ENCODE results near the gene TMEM132D.
"Not testable (repeated sequence)": the region's sequence is repeated elsewhere in the genome, so short reads cannot be mapped to it uniquely, and the experiment has no call there.

TMEM132D gene

DNA sequence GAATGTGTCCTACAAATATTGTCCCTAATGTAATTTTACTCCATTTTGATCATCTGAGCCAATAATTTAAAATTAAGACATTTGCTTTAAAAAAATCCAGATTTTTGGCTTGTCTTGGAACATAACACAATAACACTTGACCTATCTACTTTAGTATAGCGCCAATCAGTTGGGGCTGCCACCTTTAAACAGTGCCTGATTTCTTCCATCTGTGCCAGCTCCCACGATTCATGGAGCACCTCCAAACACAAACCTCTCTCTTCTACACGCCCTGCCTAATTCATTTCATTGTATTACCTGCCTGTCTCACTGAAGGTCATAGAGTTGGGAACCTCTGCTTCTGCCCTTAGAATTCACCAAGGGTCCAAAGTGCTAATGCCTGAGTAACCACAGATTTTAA lies 352.4 kb downstream of the TMEM132D start:
- H3K36me3 Mint-ChIP-seq = no peaks in the 10 kb centered on the region
- no peak overlapping the region for H3K27ac Mint-ChIP-seq
- H3K27me3 Mint-ChIP-seq = peaks cover 8% of the 10 kb centered on the region
- no peak overlapping the region for H3K4me3 Mint-ChIP-seq
- H3K4me1 Mint-ChIP-seq = no peaks in the 10 kb centered on the region
- peaks cover 12% of the 10 kb centered on the region for H3K9me3 Mint-ChIP-seq
- ATAC-seq = no peak

DNA sequence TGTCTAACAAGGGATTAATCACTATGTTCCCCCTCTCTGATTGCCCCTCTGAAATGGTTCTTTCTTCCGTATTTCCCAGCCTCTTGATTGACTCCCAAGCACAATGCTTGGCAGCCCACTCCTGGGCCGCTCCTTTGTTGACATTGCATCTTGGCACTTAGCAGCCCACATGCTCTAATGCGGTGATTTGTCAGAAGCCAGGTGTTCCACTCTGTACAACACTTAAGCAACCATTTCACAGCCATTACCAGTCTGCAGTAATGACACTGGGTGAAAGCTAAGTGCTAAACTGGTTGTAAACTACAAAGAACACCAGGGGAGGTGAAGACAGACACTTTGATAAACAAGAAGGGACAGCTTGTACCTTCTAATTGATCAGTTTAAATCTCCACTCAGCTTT lies 353.5 kb downstream of the TMEM132D start:
- no peak for ATAC-seq
- Mint-ChIP-seq H3K4me3 (no peak overlapping the region), H3K27ac (no peak overlapping the region), H3K27me3 (peaks cover 8% of the 10 kb centered on the region), H3K4me1 (no peaks in the 10 kb centered on the region), H3K9me3 (peaks cover 12% of the 10 kb centered on the region), H3K36me3 (no peaks in the 10 kb centered on the region)

DNA sequence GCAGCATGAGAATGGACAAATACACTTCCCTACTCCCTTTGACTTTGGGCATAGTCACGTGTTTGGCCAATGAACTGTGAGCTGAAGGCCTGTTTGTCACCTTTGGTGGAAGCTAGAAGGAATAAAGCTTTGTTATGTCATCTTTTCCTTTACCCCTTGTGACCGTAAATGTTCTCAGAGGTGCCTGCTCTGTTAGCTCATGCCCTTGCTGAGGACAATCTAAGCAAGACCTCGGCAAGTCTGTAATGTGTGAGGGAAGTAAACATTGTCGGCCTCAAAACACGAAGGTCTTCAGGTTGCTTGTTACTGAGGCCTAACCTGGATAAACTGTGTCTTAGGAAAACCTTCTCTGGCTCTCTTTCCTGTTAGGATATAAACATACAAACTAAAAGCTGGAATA lies 354.2 kb downstream of the TMEM132D start:
- H3K27ac Mint-ChIP-seq = no peak overlapping the region
- H3K36me3 Mint-ChIP-seq = no peaks in the 10 kb centered on the region
- no peak overlapping the region for H3K4me3 Mint-ChIP-seq
- peaks cover 8% of the 10 kb centered on the region for H3K27me3 Mint-ChIP-seq
- no peak for ATAC-seq
- no peaks in the 10 kb centered on the region for H3K4me1 Mint-ChIP-seq
- peaks cover 12% of the 10 kb centered on the region for H3K9me3 Mint-ChIP-seq

DNA sequence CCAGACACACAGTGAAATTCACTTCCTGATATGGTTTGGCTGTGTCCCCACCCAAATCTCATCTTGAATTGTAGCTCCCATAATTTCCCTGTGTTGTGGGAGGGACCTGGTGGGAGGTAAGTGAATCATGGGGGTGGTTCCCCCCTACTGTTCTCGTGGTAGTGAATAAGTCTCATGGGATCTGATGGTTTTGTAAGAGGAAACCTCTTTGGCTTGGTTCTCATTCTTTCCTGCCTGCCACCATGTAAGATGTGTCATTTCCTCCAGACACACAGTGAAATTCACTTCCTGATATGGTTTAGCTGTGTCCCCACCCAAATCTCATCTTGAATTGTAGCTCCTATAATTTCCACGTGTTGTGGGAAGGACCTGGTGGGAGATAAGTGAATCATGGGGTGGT lies 354.8 kb downstream of the TMEM132D start:
- not testable (repeated sequence) for H3K4me1 Mint-ChIP-seq, H3K27me3 Mint-ChIP-seq, H3K4me3 Mint-ChIP-seq, H3K36me3 Mint-ChIP-seq, H3K27ac Mint-ChIP-seq, ATAC-seq
- H3K9me3 Mint-ChIP-seq = peaks cover 12% of the 10 kb centered on the region

DNA sequence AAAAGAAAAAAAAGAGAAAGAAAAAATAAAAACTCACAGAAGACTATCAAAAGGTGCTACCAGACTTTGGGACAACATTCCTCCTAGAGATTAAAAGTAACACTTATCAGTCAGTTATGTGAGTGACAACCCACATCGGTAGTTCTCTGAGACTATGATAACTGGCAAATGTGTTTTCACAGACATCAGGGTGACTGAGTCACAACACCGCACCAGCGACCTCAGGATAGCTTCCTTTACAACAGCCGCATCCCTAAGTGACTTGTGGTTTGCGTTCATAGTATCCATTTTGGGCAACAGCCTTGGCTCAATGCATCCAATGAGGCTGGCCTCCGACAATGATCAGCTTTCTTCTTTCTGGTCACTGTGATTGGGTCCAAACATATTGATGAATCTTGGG lies 359.1 kb downstream of the TMEM132D start:
- H3K27ac Mint-ChIP-seq = no peak overlapping the region
- no peak overlapping the region for H3K4me3 Mint-ChIP-seq
- ATAC-seq = no peak
- no peaks in the 10 kb centered on the region for H3K27me3 Mint-ChIP-seq
- H3K9me3 Mint-ChIP-seq = peaks cover 4% of the 10 kb centered on the region
- H3K4me1 Mint-ChIP-seq = no peaks in the 10 kb centered on the region
- no peaks in the 10 kb centered on the region for H3K36me3 Mint-ChIP-seq

DNA sequence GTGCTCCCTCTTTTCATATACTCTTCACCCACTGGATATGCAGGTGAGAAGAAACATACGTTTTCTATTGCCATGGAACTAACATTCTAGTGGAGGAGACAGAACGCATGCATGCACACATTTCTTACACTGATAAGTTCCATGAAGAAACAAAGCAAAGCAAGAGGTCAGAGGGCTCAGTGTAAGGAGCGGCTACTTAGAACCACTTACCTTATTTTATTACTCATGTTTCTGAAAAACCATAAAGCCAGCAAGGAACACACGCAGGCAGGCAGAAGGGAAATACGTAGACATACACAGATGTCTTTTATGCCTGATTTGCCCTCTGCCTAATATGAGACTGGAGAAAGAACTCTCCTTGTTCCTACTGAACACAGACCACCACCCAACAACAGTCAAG lies 362.9 kb downstream of the TMEM132D start:
- no peak overlapping the region for H3K4me3 Mint-ChIP-seq
- H3K36me3 Mint-ChIP-seq = no peaks in the 10 kb centered on the region
- H3K4me1 Mint-ChIP-seq = no peaks in the 10 kb centered on the region
- ATAC-seq = no peak
- H3K27me3 Mint-ChIP-seq = no peaks in the 10 kb centered on the region
- H3K9me3 Mint-ChIP-seq = peaks cover 4% of the 10 kb centered on the region
- no peak overlapping the region for H3K27ac Mint-ChIP-seq

DNA sequence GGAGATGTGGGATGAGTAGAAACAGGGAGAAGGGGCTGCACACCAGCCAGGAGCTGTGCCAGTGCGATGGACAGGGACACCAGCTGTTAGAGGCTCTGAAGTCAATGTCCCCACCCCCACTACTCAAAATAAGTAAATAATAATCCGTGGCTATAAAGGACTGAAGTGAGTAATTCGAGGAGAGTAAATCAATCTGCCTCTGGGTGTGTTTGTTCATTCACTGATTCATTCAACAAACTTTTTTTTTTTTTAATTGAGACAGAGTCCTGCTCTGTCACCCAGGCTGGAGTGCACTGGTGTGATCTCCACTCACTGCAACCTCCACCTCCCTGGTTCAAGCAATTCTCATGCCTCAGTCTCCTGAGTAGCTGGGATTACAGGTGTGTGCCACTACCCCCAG lies 363.6 kb downstream of the TMEM132D start:
- Mint-ChIP-seq H3K27me3 (no peaks in the 10 kb centered on the region), H3K4me3 (no peak overlapping the region), H3K36me3 (no peaks in the 10 kb centered on the region), H3K4me1 (no peaks in the 10 kb centered on the region), H3K27ac (no peak overlapping the region), H3K9me3 (peaks cover 4% of the 10 kb centered on the region)
- ATAC-seq = no peak

DNA sequence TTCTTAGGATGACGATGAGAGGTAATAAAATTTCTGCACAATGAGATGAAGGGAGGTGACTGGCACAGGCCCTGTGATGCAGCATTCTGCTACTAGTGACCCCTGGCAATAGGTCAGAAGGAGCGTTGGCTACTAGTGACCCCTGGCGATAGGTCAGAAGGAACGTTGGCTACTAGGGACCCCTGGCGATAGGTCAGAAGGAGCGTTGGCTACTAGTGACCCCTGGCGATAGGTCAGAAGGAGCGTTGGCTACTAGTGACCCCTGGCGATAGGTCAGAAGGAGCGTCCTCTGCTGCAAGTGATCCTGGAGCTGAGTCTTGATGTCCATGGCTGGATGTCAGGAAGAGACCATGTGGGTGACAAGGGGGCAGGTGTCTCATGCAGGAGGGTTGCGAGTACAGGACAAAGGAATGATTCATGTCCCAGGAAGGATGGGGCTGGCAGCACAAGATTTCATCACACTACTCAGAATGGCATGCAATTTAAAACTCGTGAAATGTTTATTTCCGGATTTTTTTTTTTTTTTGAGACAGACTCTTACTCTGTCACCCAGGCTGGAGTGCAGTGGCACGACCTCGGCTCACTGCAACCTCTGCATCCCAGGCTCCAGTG lies 365.0 kb downstream of the TMEM132D start:
- H3K4me1 Mint-ChIP-seq, H3K27me3 Mint-ChIP-seq, ATAC-seq, H3K27ac Mint-ChIP-seq, H3K9me3 Mint-ChIP-seq, H3K4me3 Mint-ChIP-seq, H3K36me3 Mint-ChIP-seq: not testable (repeated sequence)

DNA sequence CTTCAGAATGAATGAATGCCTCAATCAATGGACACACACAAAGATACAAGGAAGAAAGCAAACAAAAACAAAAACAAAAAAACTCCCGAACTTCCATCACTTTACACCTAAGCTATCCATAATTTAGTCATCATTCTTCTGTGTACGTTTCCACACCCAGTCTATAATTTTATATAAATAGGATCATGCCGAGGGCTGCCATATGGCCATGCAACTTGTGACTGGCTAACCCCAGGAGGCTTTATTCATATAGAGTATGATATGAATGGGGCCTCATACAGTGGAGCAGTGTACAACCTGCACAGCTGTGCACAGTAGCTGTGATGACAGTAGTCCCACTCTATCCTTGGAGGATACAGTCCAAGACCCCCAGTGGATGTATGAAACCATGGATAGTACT lies 365.7 kb downstream of the TMEM132D start:
- no peak overlapping the region for H3K27ac Mint-ChIP-seq
- H3K27me3 Mint-ChIP-seq = no peaks in the 10 kb centered on the region
- no peak for ATAC-seq
- no peaks in the 10 kb centered on the region for H3K4me1 Mint-ChIP-seq
- peaks cover 4% of the 10 kb centered on the region for H3K9me3 Mint-ChIP-seq
- no peaks in the 10 kb centered on the region for H3K36me3 Mint-ChIP-seq
- no peak overlapping the region for H3K4me3 Mint-ChIP-seq

DNA sequence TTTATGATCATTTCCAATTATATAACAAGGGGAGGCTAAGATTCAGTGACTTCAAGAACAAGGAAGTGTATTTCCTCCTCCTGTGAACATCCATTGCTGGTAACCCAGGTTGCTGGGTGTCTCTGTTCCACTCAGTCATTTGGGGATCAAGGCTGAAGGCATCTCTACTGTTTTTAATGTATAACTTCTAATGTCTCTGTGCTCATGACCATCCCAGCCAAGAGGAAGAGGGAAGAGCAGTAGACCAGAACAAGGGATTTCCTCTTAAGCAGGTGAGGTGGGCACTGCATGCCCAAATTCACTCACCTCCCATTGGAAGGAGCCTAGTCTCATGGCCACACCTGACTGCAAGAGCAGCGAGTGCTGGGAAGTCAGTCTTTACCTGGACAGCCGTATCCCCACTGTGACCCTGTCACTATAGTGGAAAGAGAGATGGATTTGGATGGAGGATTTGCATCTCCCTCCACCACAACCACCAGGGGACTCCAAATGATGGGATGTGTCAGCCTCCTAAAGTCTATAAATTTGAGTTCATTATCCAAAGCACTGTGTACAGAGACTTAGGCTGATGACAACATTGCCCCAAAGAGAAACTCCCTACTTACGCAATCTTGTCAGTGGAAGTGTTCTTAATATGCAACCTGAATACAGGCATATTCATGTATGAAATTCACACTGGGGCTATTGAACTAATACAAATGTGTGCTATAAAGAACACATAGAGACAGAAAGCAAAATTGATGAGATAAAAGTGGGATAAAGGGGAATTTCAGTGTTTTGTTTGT lies 368.7 kb downstream of the TMEM132D start:
- Mint-ChIP-seq H3K4me1 (no peaks in the 10 kb centered on the region), H3K27me3 (no peaks in the 10 kb centered on the region), H3K36me3 (no peaks in the 10 kb centered on the region), H3K4me3 (no peak overlapping the region), H3K9me3 (no peaks in the 10 kb centered on the region), H3K27ac (no peak overlapping the region)
- ATAC-seq = no peak

DNA sequence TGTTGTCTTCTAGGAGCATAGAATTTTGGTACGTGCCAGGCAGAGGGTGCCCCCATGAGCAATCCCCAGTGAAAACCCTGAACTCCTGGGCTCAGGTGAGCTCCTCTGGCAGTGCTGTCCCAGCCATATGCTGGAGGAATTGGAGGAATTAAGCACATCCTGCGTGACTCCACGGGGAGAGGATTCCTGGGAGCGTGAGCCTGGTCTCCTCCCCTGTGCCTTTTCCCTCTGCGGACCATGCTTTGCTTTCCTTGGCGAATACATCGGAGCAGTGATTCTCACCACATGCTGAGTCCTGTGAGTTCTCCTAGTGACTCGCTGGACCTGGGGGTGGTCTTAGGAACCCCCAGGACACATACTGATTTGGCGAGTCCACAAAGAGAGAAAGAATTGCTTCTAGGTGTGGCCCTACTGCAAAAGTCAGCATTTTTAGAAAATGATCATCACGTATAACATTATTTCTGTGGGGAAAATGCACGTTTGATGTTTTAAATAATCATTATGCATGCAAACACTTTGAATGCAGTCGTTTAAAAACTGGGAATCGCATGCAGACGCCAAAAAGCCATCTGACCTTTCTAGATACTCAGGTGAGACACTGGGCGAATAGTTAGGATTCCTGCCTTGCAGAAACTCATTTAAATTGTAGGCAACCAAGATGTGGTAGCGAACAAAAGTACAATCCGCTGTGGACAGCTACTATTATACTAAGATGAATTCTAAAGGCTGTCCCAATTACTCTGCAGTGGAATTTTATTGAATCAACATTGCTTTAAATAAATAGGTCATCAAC lies 370.9 kb downstream of the TMEM132D start:
- no peaks in the 10 kb centered on the region for H3K36me3 Mint-ChIP-seq
- no peaks in the 10 kb centered on the region for H3K4me1 Mint-ChIP-seq
- H3K4me3 Mint-ChIP-seq = no peak overlapping the region
- H3K27ac Mint-ChIP-seq = no peak overlapping the region
- ATAC-seq = no peak
- no peaks in the 10 kb centered on the region for H3K27me3 Mint-ChIP-seq
- H3K9me3 Mint-ChIP-seq = no peaks in the 10 kb centered on the region

DNA sequence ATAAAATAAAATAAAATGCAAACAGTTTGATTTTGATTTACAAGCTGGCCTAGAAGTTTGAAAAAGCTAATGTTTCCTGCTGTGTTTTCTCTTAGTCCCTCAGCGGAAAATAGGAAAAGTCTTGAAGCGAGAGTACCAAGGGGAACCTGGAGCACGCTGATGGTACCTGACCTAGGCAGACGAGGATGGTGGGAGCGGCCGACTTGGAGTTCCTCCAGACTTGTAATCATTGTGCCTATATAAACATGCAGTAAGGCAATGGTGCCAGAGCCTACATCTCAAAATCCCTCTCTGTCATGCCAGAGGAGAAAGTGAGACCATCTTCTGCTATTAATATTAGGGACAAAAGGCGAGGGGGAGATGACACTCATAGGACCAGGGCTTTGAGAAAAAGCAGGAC lies 371.7 kb downstream of the TMEM132D start:
- ATAC-seq = no peak
- Mint-ChIP-seq H3K27me3 (no peaks in the 10 kb centered on the region), H3K27ac (no peak overlapping the region), H3K4me1 (no peaks in the 10 kb centered on the region), H3K4me3 (no peak overlapping the region), H3K9me3 (no peaks in the 10 kb centered on the region), H3K36me3 (no peaks in the 10 kb centered on the region)

DNA sequence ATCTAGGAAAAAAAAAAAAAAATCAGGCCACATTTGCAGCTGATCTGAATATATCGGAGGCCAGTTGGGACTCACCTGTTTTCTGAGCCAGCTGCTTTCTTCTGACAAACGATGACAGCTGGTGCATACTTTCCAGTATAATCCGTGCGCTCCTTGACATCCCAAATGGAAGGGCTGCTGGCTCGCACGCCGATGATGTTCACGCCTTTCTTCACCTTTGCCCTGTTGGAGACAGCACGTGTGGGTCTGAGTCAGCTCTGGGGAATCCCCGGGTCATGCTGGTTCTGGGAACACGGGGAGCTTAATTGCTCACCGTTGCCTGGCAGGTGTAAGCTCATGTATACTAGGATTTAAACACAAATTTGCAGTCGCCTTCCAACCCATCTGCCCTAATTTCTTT lies 372.8 kb downstream of the TMEM132D start:
- Mint-ChIP-seq H3K9me3 (no peaks in the 10 kb centered on the region), H3K4me1 (no peaks in the 10 kb centered on the region), H3K36me3 (no peaks in the 10 kb centered on the region), H3K27me3 (no peaks in the 10 kb centered on the region), H3K4me3 (no peak overlapping the region), H3K27ac (no peak overlapping the region)
- no peak for ATAC-seq

DNA sequence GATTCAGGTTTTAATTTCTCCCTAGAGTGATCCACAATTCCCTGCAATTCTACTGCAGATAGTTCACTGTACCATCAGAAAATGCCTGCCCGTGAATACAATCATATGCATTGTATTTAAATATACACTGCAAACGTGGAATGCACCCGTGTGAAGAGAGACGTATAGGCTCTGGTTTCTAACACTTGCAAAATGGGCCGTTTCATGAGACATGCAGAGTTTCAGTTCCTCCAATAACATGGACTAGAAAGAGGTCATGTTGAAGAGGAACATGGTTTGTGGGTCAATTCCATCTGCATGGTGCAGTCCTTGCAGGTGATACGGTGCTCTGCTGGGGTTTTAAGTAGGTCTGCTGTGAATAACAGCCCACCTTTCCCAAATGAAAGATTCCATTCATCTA lies 373.3 kb downstream of the TMEM132D start:
- Mint-ChIP-seq H3K27me3 (no peaks in the 10 kb centered on the region), H3K9me3 (no peaks in the 10 kb centered on the region), H3K4me1 (no peaks in the 10 kb centered on the region), H3K4me3 (no peak overlapping the region), H3K27ac (no peak overlapping the region), H3K36me3 (no peaks in the 10 kb centered on the region)
- no peak for ATAC-seq

DNA sequence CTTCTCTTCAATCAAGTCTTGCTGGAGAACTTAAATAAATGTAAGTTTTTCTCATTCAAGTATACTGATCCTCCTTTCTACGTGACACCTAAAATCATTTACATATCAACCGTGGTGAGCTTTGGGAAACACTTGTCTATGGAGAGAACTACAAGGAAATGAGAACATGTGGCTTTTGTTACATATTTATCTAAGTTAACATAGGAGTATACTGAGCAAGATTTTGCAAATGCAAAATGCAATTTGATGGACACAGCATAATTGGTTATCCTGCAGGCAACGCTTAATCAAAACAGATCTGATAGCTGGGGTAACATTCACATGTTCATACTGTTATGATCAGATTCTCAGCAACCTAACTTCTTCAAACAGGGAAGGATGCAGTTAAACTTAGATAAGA lies 376.3 kb downstream of the TMEM132D start:
- H3K9me3 Mint-ChIP-seq = no peaks in the 10 kb centered on the region
- no peaks in the 10 kb centered on the region for H3K4me1 Mint-ChIP-seq
- no peak for ATAC-seq
- H3K36me3 Mint-ChIP-seq = no peaks in the 10 kb centered on the region
- no peak overlapping the region for H3K4me3 Mint-ChIP-seq
- no peaks in the 10 kb centered on the region for H3K27me3 Mint-ChIP-seq
- H3K27ac Mint-ChIP-seq = no peak overlapping the region

DNA sequence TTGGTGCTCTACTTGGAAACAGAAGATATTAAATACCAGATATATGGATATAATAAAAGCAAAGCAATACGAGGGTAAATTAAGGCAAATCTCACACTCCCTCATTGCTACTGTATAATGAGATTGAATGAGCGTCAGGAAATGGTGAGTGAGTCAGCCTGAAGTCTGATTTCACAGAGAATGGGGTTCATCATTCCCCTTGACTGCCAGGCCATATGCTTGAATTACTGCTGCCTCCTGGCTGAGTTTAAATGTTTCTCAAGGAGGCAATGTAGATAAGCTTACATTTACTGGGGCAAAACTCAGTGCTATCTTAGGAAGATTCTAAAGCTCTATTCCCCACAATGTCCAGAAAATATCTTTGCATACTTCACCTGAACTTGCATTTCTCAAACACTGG lies 380.2 kb downstream of the TMEM132D start:
- Mint-ChIP-seq H3K4me1 (no peaks in the 10 kb centered on the region), H3K27ac (no peak overlapping the region), H3K27me3 (no peaks in the 10 kb centered on the region), H3K4me3 (no peak overlapping the region), H3K9me3 (no peaks in the 10 kb centered on the region), H3K36me3 (no peaks in the 10 kb centered on the region)
- ATAC-seq = no peak
